Measurements from ENCODE around the gene ETF1. TPM values are rescaled to one million over a fixed set of nuclear protein-coding genes. Genes with fewer than 3 reads are reported as not detected.

The ETF1 gene
- total and polyA plus RNA-seq, 9 of the 15 experiments (the other 6 are each of a cell fraction or from before 2014, with no cell fraction given), result 53.7 to 209 (median 164) TPM

DNA sequence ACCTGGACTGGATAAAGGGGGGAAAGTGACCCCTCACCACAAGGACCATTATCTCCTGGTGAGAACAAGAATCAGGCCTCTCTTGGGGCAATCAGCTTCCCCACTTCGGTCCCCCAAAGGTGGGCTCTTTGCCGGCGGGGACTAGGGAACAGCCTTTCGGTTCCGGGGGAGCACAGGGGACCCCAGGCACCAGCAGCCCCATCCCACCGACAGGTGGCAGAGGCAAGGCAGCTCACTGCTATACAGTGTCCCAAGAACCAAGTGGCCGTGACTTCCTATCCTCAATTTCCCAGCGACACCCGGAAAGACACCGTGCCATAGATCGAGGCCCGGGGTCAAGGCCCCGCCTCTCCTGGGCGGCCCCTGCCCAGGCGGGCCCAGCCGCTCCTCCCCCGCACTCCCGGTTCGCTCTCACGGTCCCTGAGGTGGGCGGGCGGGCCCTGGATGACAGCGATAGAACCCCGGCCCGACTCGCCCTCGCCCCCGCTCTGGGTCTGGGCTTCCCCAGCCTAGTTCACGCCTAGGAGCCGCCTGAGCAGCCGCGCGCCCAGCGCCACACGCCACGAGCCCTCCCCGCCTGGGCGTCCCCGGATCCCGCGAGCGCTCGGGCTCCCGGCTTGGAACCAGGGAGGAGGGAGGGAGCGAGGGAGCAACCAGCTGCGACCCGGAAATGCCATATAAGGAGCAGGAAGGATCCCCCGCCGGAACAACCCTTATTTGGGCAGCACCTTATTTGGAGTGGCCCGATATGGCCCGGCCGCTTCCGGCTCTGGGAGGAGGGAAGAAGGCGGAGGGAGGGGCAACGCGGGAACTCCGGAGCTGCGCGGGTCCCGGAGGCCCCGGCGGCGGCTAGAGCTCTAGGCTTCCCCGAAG, 78.4 kb downstream of the ETF1 start (continued):
- TF ChIP-seq, protein P1, sequence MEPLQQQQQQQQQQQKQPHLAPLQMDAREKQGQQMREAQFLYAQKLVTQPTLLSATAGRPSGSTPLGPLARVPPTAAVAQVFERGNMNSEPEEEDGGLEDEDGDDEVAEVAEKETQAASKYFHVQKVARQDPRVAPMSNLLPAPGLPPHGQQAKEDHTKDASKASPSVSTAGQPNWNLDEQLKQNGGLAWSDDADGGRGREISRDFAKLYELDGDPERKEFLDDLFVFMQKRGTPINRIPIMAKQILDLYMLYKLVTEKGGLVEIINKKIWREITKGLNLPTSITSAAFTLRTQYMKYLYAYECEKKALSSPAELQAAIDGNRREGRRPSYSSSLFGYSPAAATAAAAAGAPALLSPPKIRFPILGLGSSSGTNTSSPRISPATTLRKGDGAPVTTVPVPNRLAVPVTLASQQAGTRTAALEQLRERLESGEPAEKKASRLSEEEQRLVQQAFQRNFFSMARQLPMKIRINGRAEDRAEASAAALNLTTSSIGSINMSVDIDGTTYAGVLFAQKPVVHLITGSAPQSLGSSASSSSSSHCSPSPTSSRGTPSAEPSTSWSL (CRISPR knock-in tag; IDR thresholded peaks at IDR 0.05; ENCODE audit: borderline replicate concordance), result peak; percentile 14; the same call in 1 of the 2 replicates
- TF ChIP-seq, protein P2, sequence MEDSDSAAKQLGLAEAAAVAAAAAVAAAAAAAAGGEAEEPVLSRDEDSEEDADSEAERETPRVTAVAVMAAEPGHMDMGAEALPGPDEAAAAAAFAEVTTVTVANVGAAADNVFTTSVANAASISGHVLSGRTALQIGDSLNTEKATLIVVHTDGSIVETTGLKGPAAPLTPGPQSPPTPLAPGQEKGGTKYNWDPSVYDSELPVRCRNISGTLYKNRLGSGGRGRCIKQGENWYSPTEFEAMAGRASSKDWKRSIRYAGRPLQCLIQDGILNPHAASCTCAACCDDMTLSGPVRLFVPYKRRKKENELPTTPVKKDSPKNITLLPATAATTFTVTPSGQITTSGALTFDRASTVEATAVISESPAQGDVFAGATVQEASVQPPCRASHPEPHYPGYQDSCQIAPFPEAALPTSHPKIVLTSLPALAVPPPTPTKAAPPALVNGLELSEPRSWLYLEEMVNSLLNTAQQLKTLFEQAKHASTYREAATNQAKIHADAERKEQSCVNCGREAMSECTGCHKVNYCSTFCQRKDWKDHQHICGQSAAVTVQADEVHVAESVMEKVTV (CRISPR knock-in tag; IDR thresholded peaks at IDR 0.05), result no peak
- TF ChIP-seq SMAD3 (CRISPR knock-in tag; conservative IDR thresholded peaks at IDR 0.05), result no peak
- TF ChIP-seq, protein P3, sequence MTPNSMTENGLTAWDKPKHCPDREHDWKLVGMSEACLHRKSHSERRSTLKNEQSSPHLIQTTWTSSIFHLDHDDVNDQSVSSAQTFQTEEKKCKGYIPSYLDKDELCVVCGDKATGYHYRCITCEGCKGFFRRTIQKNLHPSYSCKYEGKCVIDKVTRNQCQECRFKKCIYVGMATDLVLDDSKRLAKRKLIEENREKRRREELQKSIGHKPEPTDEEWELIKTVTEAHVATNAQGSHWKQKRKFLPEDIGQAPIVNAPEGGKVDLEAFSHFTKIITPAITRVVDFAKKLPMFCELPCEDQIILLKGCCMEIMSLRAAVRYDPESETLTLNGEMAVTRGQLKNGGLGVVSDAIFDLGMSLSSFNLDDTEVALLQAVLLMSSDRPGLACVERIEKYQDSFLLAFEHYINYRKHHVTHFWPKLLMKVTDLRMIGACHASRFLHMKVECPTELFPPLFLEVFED (CRISPR knock-in tag; conservative IDR thresholded peaks at IDR 0.05), result no peak
- no peak; the same call in 1 of the 2 replicates for TF ChIP-seq ESRRA (IDR thresholded peaks at IDR 0.05; ENCODE audit: borderline replicate concordance, low read depth)
- no peak for TF ChIP-seq ZNF696 (CRISPR knock-in tag; conservative IDR thresholded peaks at IDR 0.05)
- TF ChIP-seq, protein P4, sequence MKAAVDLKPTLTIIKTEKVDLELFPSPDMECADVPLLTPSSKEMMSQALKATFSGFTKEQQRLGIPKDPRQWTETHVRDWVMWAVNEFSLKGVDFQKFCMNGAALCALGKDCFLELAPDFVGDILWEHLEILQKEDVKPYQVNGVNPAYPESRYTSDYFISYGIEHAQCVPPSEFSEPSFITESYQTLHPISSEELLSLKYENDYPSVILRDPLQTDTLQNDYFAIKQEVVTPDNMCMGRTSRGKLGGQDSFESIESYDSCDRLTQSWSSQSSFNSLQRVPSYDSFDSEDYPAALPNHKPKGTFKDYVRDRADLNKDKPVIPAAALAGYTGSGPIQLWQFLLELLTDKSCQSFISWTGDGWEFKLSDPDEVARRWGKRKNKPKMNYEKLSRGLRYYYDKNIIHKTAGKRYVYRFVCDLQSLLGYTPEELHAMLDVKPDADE (conservative IDR thresholded peaks at IDR 0.05; ENCODE audit: control insufficient read depth, low read depth, low read length), result no peak
- TF ChIP-seq, protein P5, sequence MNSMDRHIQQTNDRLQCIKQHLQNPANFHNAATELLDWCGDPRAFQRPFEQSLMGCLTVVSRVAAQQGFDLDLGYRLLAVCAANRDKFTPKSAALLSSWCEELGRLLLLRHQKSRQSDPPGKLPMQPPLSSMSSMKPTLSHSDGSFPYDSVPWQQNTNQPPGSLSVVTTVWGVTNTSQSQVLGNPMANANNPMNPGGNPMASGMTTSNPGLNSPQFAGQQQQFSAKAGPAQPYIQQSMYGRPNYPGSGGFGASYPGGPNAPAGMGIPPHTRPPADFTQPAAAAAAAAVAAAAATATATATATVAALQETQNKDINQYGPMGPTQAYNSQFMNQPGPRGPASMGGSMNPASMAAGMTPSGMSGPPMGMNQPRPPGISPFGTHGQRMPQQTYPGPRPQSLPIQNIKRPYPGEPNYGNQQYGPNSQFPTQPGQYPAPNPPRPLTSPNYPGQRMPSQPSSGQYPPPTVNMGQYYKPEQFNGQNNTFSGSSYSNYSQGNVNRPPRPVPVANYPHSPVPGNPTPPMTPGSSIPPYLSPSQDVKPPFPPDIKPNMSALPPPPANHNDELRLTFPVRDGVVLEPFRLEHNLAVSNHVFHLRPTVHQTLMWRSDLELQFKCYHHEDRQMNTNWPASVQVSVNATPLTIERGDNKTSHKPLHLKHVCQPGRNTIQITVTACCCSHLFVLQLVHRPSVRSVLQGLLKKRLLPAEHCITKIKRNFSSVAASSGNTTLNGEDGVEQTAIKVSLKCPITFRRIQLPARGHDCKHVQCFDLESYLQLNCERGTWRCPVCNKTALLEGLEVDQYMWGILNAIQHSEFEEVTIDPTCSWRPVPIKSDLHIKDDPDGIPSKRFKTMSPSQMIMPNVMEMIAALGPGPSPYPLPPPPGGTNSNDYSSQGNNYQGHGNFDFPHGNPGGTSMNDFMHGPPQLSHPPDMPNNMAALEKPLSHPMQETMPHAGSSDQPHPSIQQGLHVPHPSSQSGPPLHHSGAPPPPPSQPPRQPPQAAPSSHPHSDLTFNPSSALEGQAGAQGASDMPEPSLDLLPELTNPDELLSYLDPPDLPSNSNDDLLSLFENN (IDR thresholded peaks at IDR 0.05; ENCODE audit: low read depth in 2 of 2, low read length in 2 of 2), result no peak
- no peak for TF ChIP-seq NFE2L1 (tag; IDR thresholded peaks at IDR 0.05; ENCODE audit: borderline replicate concordance, low read depth)
- 0 out of 2 replicates have a peak, but pooled peaks have one; percentile 87 for TF ChIP-seq SREBF2 (CRISPR knock-in tag; IDR thresholded peaks at IDR 0.05)
- TF ChIP-seq GATAD2B (IDR thresholded peaks at IDR 0.05; ENCODE audit: borderline replicate concordance), result no peak; the same call in 1 of the 2 replicates
- no peak for TF ChIP-seq MAFG (tag; conservative IDR thresholded peaks at IDR 0.05)
- TF ChIP-seq ZNF830 (CRISPR knock-in tag; IDR thresholded peaks at IDR 0.05), result no peak
- peak; percentile 8; the same call in 1 of the 2 replicates for TF ChIP-seq NR4A1 (CRISPR knock-in tag; IDR thresholded peaks at IDR 0.05)
- TF ChIP-seq NR4A1 (tag; IDR thresholded peaks at IDR 0.05), result no peak
- TF ChIP-seq ZNF584 (CRISPR knock-in tag; IDR thresholded peaks at IDR 0.05; ENCODE audit: low read depth), result no peak
